GM20000 (cell line): ENCODE measurements around the gene QKI.
"Not testable (repeated sequence)": the region's sequence is repeated elsewhere in the genome, so short reads cannot be mapped to it uniquely, and the experiment has no call there.

Source experiments
- DNase-seq: peaks from one replicate; pipeline ENCODE4 v3.0.0; 2012; ENCODE audit warnings: low spot score
- TF ChIP-seq, protein P1 (sequence below): IDR thresholded peaks from 2 replicates; pipeline ENCODE4 v1.5.1; 2012; ENCODE audit warnings: mild to moderate bottlenecking, control low read depth; ENCODE audit errors: extremely low read depth, missing control alignments

QKI gene

DNA sequence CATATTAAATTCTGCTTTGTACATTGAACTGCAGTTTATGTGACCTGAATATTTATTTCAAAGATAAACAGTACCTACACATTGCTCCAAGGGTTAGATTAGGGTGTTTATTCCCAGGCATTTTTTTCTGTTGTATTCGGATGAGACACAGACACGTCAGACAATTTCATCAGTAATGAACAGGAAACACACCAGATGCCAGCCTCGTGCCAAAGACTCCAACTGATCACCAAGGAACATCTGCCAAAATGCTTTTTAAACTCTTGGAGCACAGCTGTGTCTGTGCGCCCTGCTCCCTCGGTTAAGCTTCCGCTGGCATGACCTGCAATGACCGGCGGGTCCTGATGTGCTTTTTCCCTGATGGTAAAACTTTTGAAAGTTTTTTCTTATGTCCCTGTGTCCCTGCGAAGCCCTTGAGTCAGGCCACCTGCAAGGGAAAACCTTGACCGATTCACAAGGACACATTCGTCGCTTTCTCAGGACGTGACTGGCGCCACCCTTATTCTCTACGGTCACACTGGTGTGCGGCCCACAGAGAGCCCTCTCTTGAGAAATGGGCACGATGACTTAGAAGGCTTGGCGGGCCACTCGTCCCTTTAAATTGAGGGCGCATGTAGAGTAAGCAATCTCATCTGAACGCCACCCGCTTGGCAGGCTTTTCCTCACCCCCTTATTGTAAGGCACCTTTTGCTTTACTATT, 173.9 kb downstream of the QKI start:
- TF ChIP-seq, protein P1, sequence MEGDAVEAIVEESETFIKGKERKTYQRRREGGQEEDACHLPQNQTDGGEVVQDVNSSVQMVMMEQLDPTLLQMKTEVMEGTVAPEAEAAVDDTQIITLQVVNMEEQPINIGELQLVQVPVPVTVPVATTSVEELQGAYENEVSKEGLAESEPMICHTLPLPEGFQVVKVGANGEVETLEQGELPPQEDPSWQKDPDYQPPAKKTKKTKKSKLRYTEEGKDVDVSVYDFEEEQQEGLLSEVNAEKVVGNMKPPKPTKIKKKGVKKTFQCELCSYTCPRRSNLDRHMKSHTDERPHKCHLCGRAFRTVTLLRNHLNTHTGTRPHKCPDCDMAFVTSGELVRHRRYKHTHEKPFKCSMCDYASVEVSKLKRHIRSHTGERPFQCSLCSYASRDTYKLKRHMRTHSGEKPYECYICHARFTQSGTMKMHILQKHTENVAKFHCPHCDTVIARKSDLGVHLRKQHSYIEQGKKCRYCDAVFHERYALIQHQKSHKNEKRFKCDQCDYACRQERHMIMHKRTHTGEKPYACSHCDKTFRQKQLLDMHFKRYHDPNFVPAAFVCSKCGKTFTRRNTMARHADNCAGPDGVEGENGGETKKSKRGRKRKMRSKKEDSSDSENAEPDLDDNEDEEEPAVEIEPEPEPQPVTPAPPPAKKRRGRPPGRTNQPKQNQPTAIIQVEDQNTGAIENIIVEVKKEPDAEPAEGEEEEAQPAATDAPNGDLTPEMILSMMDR: no peak

DNA sequence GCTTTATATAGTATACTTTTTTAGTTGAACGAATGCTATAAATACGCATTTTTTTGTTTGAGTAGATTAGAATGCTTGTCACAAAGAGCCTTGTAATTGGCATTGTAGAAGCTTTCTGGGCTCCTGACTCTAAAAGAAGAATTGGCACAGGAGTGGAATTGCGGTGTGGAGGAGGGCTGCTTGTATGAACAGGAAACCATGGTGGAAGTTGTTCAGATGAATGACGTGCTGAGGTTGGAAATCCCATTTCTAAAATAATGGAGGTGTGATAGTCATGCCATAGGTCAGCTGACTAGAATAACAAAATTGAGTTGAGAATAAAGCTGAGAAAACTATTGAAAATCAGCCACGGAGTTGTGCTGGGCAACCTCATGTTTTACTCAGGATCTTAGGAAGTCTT, 174.9 kb downstream of the QKI start:
- DNase-seq: no peak

More for the DNA sequence above, 173.9 kb downstream of the QKI start:
- DNase-seq: no peak

DNA sequence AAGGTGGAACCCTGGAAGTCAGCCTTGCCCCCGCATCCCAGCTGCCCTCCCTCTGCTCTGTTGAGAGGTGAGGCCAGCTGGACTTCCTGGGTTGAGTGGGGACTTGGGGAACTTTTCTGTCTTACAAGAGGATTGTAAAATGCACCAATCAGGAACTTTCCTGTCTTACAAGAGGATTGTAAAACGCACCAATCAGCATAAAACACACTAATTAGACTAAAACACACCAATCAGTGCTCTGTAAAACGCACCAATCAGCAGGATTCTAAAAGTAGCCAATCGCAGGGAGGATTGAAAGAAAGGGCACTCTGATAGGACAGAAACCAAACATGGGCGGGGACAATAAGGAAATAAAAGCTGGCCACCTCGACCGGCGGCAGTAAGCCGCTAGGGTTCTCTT, 175.6 kb downstream of the QKI start:
- not testable (repeated sequence) for DNase-seq

More for the DNA sequence above, 174.9 kb downstream of the QKI start:
- TF ChIP-seq, protein P1: no peak

DNA sequence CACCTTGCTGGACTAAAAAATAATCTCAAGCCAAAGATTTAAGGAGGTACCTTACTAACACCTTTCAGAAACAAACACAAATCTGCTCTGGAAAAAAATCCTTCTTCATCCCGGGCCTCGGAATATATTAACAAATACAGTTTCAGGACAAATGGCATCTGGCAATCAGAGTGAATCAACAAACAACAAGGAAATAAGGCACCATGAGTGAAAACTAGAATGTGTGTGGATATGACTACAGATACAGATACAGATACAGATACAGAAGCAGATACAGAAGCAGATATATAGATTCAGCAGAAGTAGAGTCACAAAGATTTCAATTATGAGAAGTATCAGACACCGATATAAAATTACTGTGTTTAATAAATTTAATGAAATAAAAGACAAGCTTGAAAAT, 178.4 kb downstream of the QKI start:
- TF ChIP-seq, protein P1: no peak
- no peak for DNase-seq

DNA sequence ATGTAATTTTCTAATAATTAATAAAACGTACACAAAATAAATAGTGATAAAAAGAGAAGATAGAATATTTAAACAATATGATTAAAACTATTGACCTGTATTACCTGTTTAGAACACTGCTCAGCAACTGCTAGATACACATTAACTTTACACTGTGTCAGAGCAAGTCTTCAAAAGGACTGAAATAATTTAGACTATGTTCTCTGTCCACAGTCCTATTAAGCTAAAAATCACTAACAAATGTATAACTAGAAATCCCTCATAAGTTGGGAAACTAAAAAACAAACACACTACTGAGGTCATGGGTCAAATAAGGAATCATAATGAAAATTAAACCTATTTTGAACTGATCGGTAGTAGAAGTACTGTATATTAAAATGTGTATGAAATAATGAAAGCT, 181.7 kb downstream of the QKI start:
- no peak for DNase-seq
- TF ChIP-seq, protein P1: no peak

DNA sequence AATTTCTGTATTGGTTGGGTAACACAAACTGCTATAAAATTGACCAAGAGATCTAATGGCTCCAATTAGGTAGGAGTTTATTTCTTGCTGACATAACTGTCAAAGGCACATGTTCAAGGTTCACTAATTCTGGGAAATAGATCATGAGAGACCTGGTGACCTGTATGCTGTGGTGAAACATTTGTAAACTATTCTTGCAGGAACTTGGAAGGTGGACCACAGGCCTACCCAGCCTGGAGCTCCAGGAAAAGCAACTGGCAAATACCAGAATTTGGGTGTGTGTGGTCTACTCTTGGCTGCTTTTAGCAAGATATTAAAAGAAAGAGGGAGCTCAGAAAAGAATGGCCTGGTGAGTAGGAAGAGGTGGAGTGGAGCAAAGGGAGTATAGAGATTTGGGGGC, 184.6 kb downstream of the QKI start:
- DNase-seq: no peak
- TF ChIP-seq, protein P1: no peak

DNA sequence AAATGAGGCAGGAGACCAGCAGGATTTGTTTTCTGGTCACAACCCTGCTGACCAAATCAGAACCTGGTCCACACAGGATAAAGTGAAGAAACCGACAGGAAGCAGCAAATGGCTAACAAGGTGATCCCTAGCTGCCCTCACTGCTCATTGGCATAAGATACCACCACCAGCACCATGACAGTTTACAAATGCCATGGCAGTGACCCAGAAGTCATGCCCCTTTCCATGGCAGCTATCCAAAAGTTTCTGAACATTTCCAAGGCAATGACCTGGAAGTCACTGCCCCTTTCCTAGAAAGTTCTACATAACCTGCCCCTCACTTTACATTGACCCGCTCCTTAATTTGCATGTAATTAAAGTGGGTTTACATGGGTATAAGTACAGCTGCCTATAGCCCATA, 185.2 kb downstream of the QKI start:
- DNase-seq: no peak
- TF ChIP-seq, protein P1: no peak

DNA sequence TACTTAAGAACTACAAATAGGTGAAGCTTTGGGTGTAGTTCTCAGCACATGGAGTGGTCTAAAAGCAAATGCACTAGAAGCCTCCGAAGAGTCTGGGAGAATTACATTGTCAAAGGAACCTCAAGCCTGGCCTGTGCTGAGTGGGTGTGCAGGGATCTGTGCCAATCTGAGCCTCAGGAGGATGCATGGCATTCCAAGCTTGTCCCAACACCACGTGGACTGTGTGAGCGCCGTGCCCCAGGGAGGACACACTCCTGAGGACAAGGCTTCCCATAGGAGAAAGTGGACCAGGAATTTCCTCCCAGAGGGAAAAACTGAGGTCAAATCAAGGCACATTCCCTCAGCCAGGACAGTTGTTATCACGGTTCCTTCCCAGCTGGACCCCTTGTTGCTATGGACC, 185.8 kb downstream of the QKI start:
- TF ChIP-seq, protein P1: no peak
- DNase-seq: no peak
